ENCODE measurements around the gene LSM12.
"Not testable (repeated sequence)": the region's sequence is repeated elsewhere in the genome, so short reads cannot be mapped to it uniquely, and the experiment has no call there.

Gene LSM12

GRCh38 chr17:44076716-44077594, 10.5 kb upstream of the LSM12 start:
- no peak for DNase-seq (ENCODE audit: low read depth in 2 of 2)

- DNase-seq (ENCODE audit: low read depth in 2 of 2): no peak
Observed at GRCh38 chr17:44075598-44076293, 9.3 kb upstream of the LSM12 start.

GRCh38 chr17:44074911-44075285, 8.4 kb upstream of the LSM12 start:
- no peak for DNase-seq (ENCODE audit: low read depth in 2 of 2)

GRCh38 chr17:44074231-44074910, 7.9 kb upstream of the LSM12 start:
- no peak for DNase-seq (ENCODE audit: low read depth in 2 of 2)

- DNase-seq (ENCODE audit: low read depth in 2 of 2): no peak
Observed at GRCh38 chr17:44071772-44072171, 5.3 kb upstream of the LSM12 start.

- DNase-seq (ENCODE audit: low read depth in 2 of 2): peak in 1 of 2 donors; percentile 51
Observed at GRCh38 chr17:44071198-44071520, 4.7 kb upstream of the LSM12 start.

- DNase-seq (ENCODE audit: low read depth in 2 of 2): peak; percentile 63 to 88
Observed at GRCh38 chr17:44070455-44071197, 4.2 kb upstream of the LSM12 start, which contains the start of gene G6PC3. TSS of gene G6PC3 (plus strand) at chr17:44070735. CDS start at chr17:44070966, 231 bp downstream.

- DNase-seq (ENCODE audit: low read depth in 2 of 2): no peak
Observed at GRCh38 chr17:44069974-44070454, 3.5 kb upstream of the LSM12 start.

GRCh38 chr17:44067545-44067940, 1.1 kb upstream of the LSM12 start:
- DNase-seq (ENCODE audit: low read depth in 2 of 2): no peak

GRCh38 chr17:44065668-44066203, 735 bp downstream of the LSM12 start:
- DNase-seq (ENCODE audit: low read depth in 2 of 2): no peak

- no peak for DNase-seq (ENCODE audit: low read depth in 2 of 2)
Observed at GRCh38 chr17:44063704-44064639, 2.5 kb downstream of the LSM12 start.

GRCh38 chr17:44062871-44063270, 3.6 kb downstream of the LSM12 start:
- DNase-seq (ENCODE audit: low read depth in 2 of 2): no peak

- no peak for DNase-seq (ENCODE audit: low read depth in 2 of 2)
Observed at GRCh38 chr17:44061446-44061845, 5.0 kb downstream of the LSM12 start.

- no peak for DNase-seq (ENCODE audit: low read depth in 2 of 2)
Observed at GRCh38 chr17:44059101-44059892, 7.2 kb downstream of the LSM12 start.

GRCh38 chr17:44053125-44053872, 13.2 kb downstream of the LSM12 start:
- no peak for DNase-seq (ENCODE audit: low read depth in 2 of 2)

- DNase-seq (ENCODE audit: low read depth in 2 of 2): no peak
Observed at GRCh38 chr17:44049294-44050060, 17.0 kb downstream of the LSM12 start.

- not testable (repeated sequence) for DNase-seq (ENCODE audit: low read depth in 2 of 2)
Observed at GRCh38 chr17:44046893-44047292, 19.6 kb downstream of the LSM12 start.

- no peak for DNase-seq (ENCODE audit: low read depth in 2 of 2)
Observed at GRCh38 chr17:44045486-44045885, 21.0 kb downstream of the LSM12 start.
